ENCODE data around the gene OR8S1. TPM values are rescaled to one million over a fixed set of nuclear protein-coding genes. Genes with fewer than 3 reads are reported as not detected.
A peak's percentile ranks its signal among the peaks of the same experiment; 100 is the strongest.
"Not testable (repeated sequence)": the region's sequence is repeated elsewhere in the genome, so short reads cannot be mapped to it uniquely, and the experiment has no call there.

OR8S1 gene
- total RNA-seq, 2 experiments from 2014 or later, result not detected

- Mint-ChIP-seq H3K27ac (no peak overlapping the region), H3K4me3 (no peak overlapping the region), H3K27me3 (no peaks in the 10 kb centered on the region), H3K36me3 (no peaks in the 10 kb centered on the region), H3K9me3 (no peaks in the 10 kb centered on the region), H3K4me1 (peaks cover 10% of the 10 kb centered on the region)
- ATAC-seq (ENCODE audit: low read depth), result no peak
- POLR2A ChIA-PET, result interaction anchor here (0.5 kb wide), 1 partner anchor 89 kb away, joined by 3 read pairs; no protein-coding TSS in a partner anchor
- DNase-seq, result no peak
Observed at GRCh38 chr12:48527891-48528670, 2.6 kb downstream of the OR8S1 start.

- POLR2A ChIA-PET, result no interaction called here
- Mint-ChIP-seq H3K27ac (no peak overlapping the region), H3K27me3 (no peaks in the 10 kb centered on the region), H3K4me3 (peak overlapping the region; percentile 3), H3K9me3 (peaks cover 8% of the 10 kb centered on the region), H3K4me1 (peaks cover 10% of the 10 kb centered on the region), H3K36me3 (no peaks in the 10 kb centered on the region)
- ATAC-seq (ENCODE audit: low read depth) (peak; percentile 42), DNase-seq (no peak)
Observed at GRCh38 chr12:48532601-48533000, 7.2 kb downstream of the OR8S1 start.

- H3K9me3 Mint-ChIP-seq, result peaks cover 8% of the 10 kb centered on the region
- ATAC-seq (ENCODE audit: low read depth), result no peak
- H3K27ac Mint-ChIP-seq, result no peak overlapping the region
- no peaks in the 10 kb centered on the region for H3K36me3 Mint-ChIP-seq
- H3K27me3 Mint-ChIP-seq, result no peaks in the 10 kb centered on the region
- POLR2A ChIA-PET, result no interaction called here
- H3K4me3 Mint-ChIP-seq, result no peak overlapping the region
- H3K4me1 Mint-ChIP-seq, result peaks cover 13% of the 10 kb centered on the region
- DNase-seq, result no peak
Observed at GRCh38 chr12:48536602-48537001, 11.2 kb downstream of the OR8S1 start.

- H3K27me3 Mint-ChIP-seq, result peaks cover 8% of the 10 kb centered on the region
- H3K36me3 Mint-ChIP-seq, result no peaks in the 10 kb centered on the region
- H3K4me3 Mint-ChIP-seq, result no peak overlapping the region
- POLR2A ChIA-PET, result interaction anchor here (0.7 kb wide), 1 partner anchor 75 kb away, joined by 3 read pairs; no protein-coding TSS in a partner anchor
- no peak overlapping the region for H3K27ac Mint-ChIP-seq
- no peaks in the 10 kb centered on the region for H3K9me3 Mint-ChIP-seq
- ATAC-seq (ENCODE audit: low read depth), result peak; percentile 47
- H3K4me1 Mint-ChIP-seq, result peaks cover 3% of the 10 kb centered on the region
- peak; percentile 52 for DNase-seq
Observed at GRCh38 chr12:48542300-48542928, 17.0 kb downstream of the OR8S1 start.

- Mint-ChIP-seq H3K36me3 (no peaks in the 10 kb centered on the region), H3K27me3 (peaks cover 21% of the 10 kb centered on the region), H3K9me3 (peaks cover 4% of the 10 kb centered on the region), H3K4me1 (no peaks in the 10 kb centered on the region), H3K4me3 (no peak overlapping the region), H3K27ac (no peak overlapping the region)
- no peak for ATAC-seq (ENCODE audit: low read depth)
- no peak for DNase-seq
- POLR2A ChIA-PET, result no interaction called here
Observed at GRCh38 chr12:48545833-48546469, 20.5 kb downstream of the OR8S1 start.

GRCh38 chr12:48547012-48547411, 21.6 kb downstream of the OR8S1 start:
- H3K9me3 Mint-ChIP-seq; ATAC-seq (ENCODE audit: low read depth); H3K36me3 Mint-ChIP-seq; POLR2A ChIA-PET; DNase-seq; H3K4me1 Mint-ChIP-seq; H3K27ac Mint-ChIP-seq; H3K4me3 Mint-ChIP-seq: not testable (repeated sequence)
- peaks cover 21% of the 10 kb centered on the region for H3K27me3 Mint-ChIP-seq

GRCh38 chr12:48551636-48552035, 26.2 kb downstream of the OR8S1 start:
- H3K4me1 Mint-ChIP-seq; ATAC-seq (ENCODE audit: low read depth); POLR2A ChIA-PET; DNase-seq; H3K36me3 Mint-ChIP-seq; H3K4me3 Mint-ChIP-seq; H3K27ac Mint-ChIP-seq; H3K9me3 Mint-ChIP-seq: not testable (repeated sequence)
- peaks cover 15% of the 10 kb centered on the region for H3K27me3 Mint-ChIP-seq

- H3K27ac Mint-ChIP-seq; DNase-seq; POLR2A ChIA-PET; H3K4me3 Mint-ChIP-seq; H3K36me3 Mint-ChIP-seq; ATAC-seq (ENCODE audit: low read depth); H3K4me1 Mint-ChIP-seq; H3K9me3 Mint-ChIP-seq: not testable (repeated sequence)
- peaks cover 15% of the 10 kb centered on the region for H3K27me3 Mint-ChIP-seq
Observed at GRCh38 chr12:48553666-48554343, 28.4 kb downstream of the OR8S1 start.

- Mint-ChIP-seq H3K9me3 (no peaks in the 10 kb centered on the region), H3K4me1 (no peaks in the 10 kb centered on the region), H3K4me3 (no peak overlapping the region), H3K36me3 (no peaks in the 10 kb centered on the region), H3K27me3 (peaks cover 4% of the 10 kb centered on the region), H3K27ac (no peak overlapping the region)
- POLR2A ChIA-PET, result no interaction called here
- no peak for ATAC-seq (ENCODE audit: low read depth)
- no peak for DNase-seq
Observed at GRCh38 chr12:48556631-48557030, 31.2 kb downstream of the OR8S1 start.

GRCh38 chr12:48557919-48558318, 32.5 kb downstream of the OR8S1 start:
- peaks cover 8% of the 10 kb centered on the region for H3K27me3 Mint-ChIP-seq
- H3K4me3 Mint-ChIP-seq, result no peak overlapping the region
- H3K4me1 Mint-ChIP-seq, result no peaks in the 10 kb centered on the region
- no peaks in the 10 kb centered on the region for H3K9me3 Mint-ChIP-seq
- POLR2A ChIA-PET, result no interaction called here
- DNase-seq (no peak), ATAC-seq (ENCODE audit: low read depth) (no peak)
- no peaks in the 10 kb centered on the region for H3K36me3 Mint-ChIP-seq
- H3K27ac Mint-ChIP-seq, result no peak overlapping the region

- Mint-ChIP-seq H3K4me1 (peaks cover 3% of the 10 kb centered on the region), H3K9me3 (no peaks in the 10 kb centered on the region), H3K27ac (no peak overlapping the region), H3K36me3 (no peaks in the 10 kb centered on the region), H3K27me3 (peaks cover 4% of the 10 kb centered on the region), H3K4me3 (no peak overlapping the region)
- POLR2A ChIA-PET, result no interaction called here
- DNase-seq, result no peak
- ATAC-seq (ENCODE audit: low read depth), result no peak
Observed at GRCh38 chr12:48567731-48568130, 42.3 kb downstream of the OR8S1 start.

GRCh38 chr12:48569946-48570345, 44.5 kb downstream of the OR8S1 start, which contains the start of gene LALBA:
Gene LALBA (minus strand): TSS chr12:48570046. CDS start chr12:48570020, 26 bp downstream.
- peaks cover 3% of the 10 kb centered on the region for H3K4me1 Mint-ChIP-seq
- no peaks in the 10 kb centered on the region for H3K9me3 Mint-ChIP-seq
- DNase-seq (no peak), ATAC-seq (ENCODE audit: low read depth) (no peak)
- H3K4me3 Mint-ChIP-seq, result no peak within 1 kb of the TSS
- H3K36me3 Mint-ChIP-seq, result no peaks in the 10 kb centered on the region
- POLR2A ChIA-PET, result no interaction called here
- H3K27me3 Mint-ChIP-seq, result peaks cover 6% of the 10 kb centered on the region
- H3K27ac Mint-ChIP-seq, result no peak within 1 kb of the TSS

GRCh38 chr12:48572326-48572725, 46.9 kb downstream of the OR8S1 start:
- H3K4me1 Mint-ChIP-seq, result peaks cover 3% of the 10 kb centered on the region
- POLR2A ChIA-PET, result no interaction called here
- H3K27me3 Mint-ChIP-seq, result peaks cover 6% of the 10 kb centered on the region
- ATAC-seq (ENCODE audit: low read depth) (no peak), DNase-seq (no peak)
- no peaks in the 10 kb centered on the region for H3K9me3 Mint-ChIP-seq
- H3K4me3 Mint-ChIP-seq, result no peak overlapping the region
- H3K36me3 Mint-ChIP-seq, result no peaks in the 10 kb centered on the region
- H3K27ac Mint-ChIP-seq, result no peak overlapping the region

Data from activated naive CD8-positive, alpha-beta T cell treated with anti-CD3 and anti-CD28 coated beads, Interleukin-2, amount 10 ng/mL, durations not matched to agents 7 days and 5 days (primary cell).